NCI-H748 treated with DMSO at 0.1 percent for 48 hours (cell line): Measurements from ENCODE around the gene SEPTIN7.

Experiments
- DNase-seq: peaks from one replicate; lab custom pipeline; 2025; lab: John Stamatoyannopoulos, UW

SEPTIN7 gene

GRCh38 chr7:35787925-35788324 lies 12.9 kb upstream of the SEPTIN7 start:
- no peak for DNase-seq

GRCh38 chr7:35792472-35792871 lies 8.4 kb upstream of the SEPTIN7 start:
- DNase-seq: no peak

GRCh38 chr7:35792873-35793489 lies 7.9 kb upstream of the SEPTIN7 start:
- no peak for DNase-seq

- DNase-seq: no peak
Observed at GRCh38 chr7:35797311-35797710, 3.5 kb upstream of the SEPTIN7 start.

GRCh38 chr7:35799846-35800717 lies 775 bp upstream of the SEPTIN7 start:
- peak; percentile 43 for DNase-seq

GRCh38 chr7:35801392-35802101 lies 690 bp downstream of the SEPTIN7 start:
- peak; percentile 54 for DNase-seq

GRCh38 chr7:35802102-35802466 lies 1.2 kb downstream of the SEPTIN7 start:
- DNase-seq: no peak

- no peak for DNase-seq
Observed at GRCh38 chr7:35802649-35803048, 1.8 kb downstream of the SEPTIN7 start.

- DNase-seq: no peak
Observed at GRCh38 chr7:35804231-35804970, 3.5 kb downstream of the SEPTIN7 start.

GRCh38 chr7:35805876-35806275 lies 5.0 kb downstream of the SEPTIN7 start:
- no peak for DNase-seq

- no peak for DNase-seq
Observed at GRCh38 chr7:35816514-35816913, 15.7 kb downstream of the SEPTIN7 start.

- no peak for DNase-seq
Observed at GRCh38 chr7:35817181-35817580, 16.3 kb downstream of the SEPTIN7 start.

- DNase-seq: no peak
Observed at GRCh38 chr7:35817930-35818329, 17.1 kb downstream of the SEPTIN7 start.

GRCh38 chr7:35818513-35818912 lies 17.7 kb downstream of the SEPTIN7 start:
- DNase-seq: no peak

- DNase-seq: no peak
Observed at GRCh38 chr7:35819310-35819709, 18.5 kb downstream of the SEPTIN7 start.

- DNase-seq: no peak
Observed at GRCh38 chr7:35819954-35820703, 19.3 kb downstream of the SEPTIN7 start.

- no peak for DNase-seq
Observed at GRCh38 chr7:35820858-35821257, 20.0 kb downstream of the SEPTIN7 start.

- no peak for DNase-seq
Observed at GRCh38 chr7:35823440-35823839, 22.6 kb downstream of the SEPTIN7 start.

- no peak for DNase-seq
Observed at GRCh38 chr7:35825974-35826373, 25.1 kb downstream of the SEPTIN7 start.

GRCh38 chr7:35826751-35827150 lies 25.9 kb downstream of the SEPTIN7 start:
- DNase-seq: no peak

GRCh38 chr7:35828817-35829216 lies 28.0 kb downstream of the SEPTIN7 start:
- no peak for DNase-seq

- no peak for DNase-seq
Observed at GRCh38 chr7:35831208-35831607, 30.4 kb downstream of the SEPTIN7 start.
